ENCODE measurements around the gene PTPRT.

PTPRT gene

DNA sequence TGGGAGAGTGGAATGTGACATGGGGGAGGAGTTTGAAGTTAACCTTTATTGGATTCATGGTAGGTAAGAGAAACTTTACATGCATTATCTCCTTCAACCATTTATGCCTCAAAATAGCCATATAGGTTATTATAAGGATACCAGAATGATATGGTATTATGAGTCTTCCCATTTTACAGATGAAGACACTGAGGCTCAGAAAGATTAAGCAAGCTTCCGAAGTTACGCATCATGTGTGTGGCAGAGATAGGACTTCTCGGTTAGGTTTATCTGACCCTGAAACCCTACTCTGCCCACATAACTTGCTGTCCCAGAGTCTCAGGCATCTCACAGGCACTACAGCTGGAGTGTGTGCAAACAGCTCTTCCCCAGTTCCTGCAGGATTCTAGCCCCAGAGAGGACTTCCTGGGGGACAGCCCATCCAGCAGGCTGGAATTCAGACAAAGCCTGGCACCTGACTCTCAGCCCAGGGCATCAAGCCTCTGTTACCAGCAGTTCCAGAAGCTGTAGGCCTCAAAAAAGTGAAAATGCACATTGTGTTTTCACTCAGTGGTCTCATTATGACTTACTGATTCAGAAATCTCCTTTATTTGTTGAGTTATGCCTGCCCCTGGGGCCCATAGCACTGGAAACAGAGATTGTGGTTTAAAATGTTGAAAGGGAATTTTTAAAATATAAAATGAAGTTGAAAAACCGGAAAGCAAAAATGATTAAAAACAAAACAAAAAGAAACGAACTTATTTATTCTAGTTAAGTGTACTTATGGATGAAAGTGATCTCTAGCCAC, 1058.7 kb downstream of the PTPRT start:
- TF ChIP-seq CTCF (IDR thresholded peaks at IDR 0.05; ENCODE audit: borderline replicate concordance, control extremely low read depth, extremely low read depth, insufficient read depth, missing control alignments), result no peak
- in situ Hi-C loops (cut with MboI; ENCODE audit: low sequenced_read_pairs, unreplicated experiment), result no loop called here
- DNase-seq (ENCODE audit: low spot score), result no peak

GRCh38 chr20:42125426-42125825, 1064.3 kb downstream of the PTPRT start:
- in situ Hi-C loops (cut with MboI; ENCODE audit: low sequenced_read_pairs, unreplicated experiment), result no loop called here
- no peak for TF ChIP-seq CTCF (IDR thresholded peaks at IDR 0.05; ENCODE audit: borderline replicate concordance, control extremely low read depth, extremely low read depth, insufficient read depth, missing control alignments)
- DNase-seq (ENCODE audit: low spot score), result no peak

- TF ChIP-seq CTCF (IDR thresholded peaks at IDR 0.05; ENCODE audit: borderline replicate concordance, control extremely low read depth, extremely low read depth, insufficient read depth, missing control alignments), result no peak
- no peak for DNase-seq (ENCODE audit: low spot score)
- in situ Hi-C loops (cut with MboI; ENCODE audit: low sequenced_read_pairs, unreplicated experiment), result no loop called here
These were observed 1065.7 kb downstream of the PTPRT start for GRCh38 chr20:42123981-42124473.

DNA sequence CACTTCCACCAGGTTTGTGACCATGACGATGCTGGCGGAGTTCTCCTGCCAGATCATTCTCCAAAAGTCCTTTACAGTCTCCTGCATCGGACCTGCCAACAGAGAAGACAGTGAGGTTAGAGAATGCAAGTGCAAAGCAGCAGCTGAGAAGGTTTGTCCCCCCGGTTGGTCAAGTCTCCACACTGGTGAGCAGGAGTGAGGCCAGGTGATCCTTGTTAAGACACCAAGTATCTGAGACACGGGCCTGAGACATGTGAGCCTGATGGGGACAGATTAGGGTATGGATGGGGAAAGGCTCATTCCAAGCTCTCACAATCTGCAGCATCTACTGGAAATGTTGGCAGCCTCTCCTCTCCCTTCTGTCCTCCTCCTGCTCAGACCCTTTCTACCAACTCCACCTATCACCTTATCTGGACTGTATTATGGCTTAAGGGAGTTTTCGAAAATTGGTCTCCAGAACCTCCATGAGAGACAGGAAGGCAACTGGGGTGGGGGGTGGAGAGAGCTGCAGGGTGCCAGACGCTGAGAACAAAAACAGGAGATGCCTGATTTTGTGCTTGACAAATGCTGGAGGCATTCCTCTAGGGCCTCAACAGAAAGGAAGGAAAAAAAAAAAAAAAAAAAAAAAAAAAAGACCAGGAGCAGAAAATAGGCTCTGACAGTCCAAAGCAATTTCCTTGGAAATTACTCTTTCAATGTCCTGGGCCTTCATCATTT, 1071.1 kb downstream of the PTPRT start:
- no peak for DNase-seq (ENCODE audit: low spot score)
- TF ChIP-seq CTCF (IDR thresholded peaks at IDR 0.05; ENCODE audit: borderline replicate concordance, control extremely low read depth, extremely low read depth, insufficient read depth, missing control alignments), result no peak
- in situ Hi-C loops (cut with MboI; ENCODE audit: low sequenced_read_pairs, unreplicated experiment), result no loop called here

DNA sequence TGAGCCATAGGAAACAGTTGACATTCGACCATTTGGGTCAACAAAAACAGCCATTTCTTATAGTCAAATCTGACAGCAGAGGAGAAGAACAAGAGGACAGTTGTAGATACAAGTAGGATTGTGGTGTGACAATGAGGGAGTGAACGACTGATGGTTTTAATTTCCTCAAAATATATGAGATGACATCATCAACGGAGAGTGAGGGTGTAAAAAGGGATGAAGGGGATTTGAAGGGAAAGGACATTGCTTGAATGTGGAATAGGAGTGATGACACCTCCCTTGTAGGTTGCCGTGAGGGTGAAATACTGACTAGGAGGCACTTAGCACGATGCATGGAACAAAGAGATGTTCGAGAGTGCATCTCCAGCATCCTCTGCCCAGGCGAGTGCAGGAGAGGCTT, 1071.7 kb downstream of the PTPRT start:
- no peak for DNase-seq (ENCODE audit: low spot score)
- no peak for TF ChIP-seq CTCF (IDR thresholded peaks at IDR 0.05; ENCODE audit: borderline replicate concordance, control extremely low read depth, extremely low read depth, insufficient read depth, missing control alignments)
- in situ Hi-C loops (cut with MboI; ENCODE audit: low sequenced_read_pairs, unreplicated experiment), result no loop called here

DNA sequence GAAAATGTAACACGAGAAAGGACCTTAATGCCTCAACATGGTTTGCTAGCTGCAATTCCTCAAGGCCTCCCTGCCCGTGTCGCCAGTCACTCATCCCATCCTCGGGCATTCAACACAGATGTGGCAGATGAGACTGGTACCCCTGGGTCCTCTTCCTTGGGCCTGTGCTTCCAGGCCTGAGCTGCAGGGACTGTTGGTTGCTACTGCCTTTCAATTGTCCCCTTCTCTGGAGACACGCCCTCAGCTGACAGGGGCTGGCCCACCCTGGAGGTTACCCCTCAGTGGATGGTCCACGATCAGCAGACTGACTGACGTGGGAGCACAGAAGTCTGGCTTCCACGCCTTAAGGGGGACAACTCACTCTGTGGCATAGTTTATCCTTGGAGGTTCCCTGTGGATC, 1076.5 kb downstream of the PTPRT start:
- no peak for TF ChIP-seq CTCF (IDR thresholded peaks at IDR 0.05; ENCODE audit: borderline replicate concordance, control extremely low read depth, extremely low read depth, insufficient read depth, missing control alignments)
- in situ Hi-C loops (cut with MboI; ENCODE audit: low sequenced_read_pairs, unreplicated experiment), result no loop called here
- DNase-seq (ENCODE audit: low spot score), result no peak

Measured in GM13976 (cell line).